Thyroid gland (tissue), 4 donors: ENCODE data around the gene NOC4L. TPM values are rescaled to one million over a fixed set of nuclear protein-coding genes. Genes with fewer than 3 reads are reported as not detected.

Experiments
- DNase-seq, 2 donors: peaks; one replicate each; pipeline ENCODE4 v3.0.0-alpha.2; 2019
- H3K27ac ChIP-seq, 3 donors: fragments of 200-600 bp; sonication (generic); 1 replicate in 2 of 3; 2 replicates in 1 of 3; pipeline ENCODE4 v1.5.1; 2016 to 2019; ENCODE audit warnings: mild to moderate bottlenecking in 1 of 3, moderate library complexity in 1 of 3
- H3K27me3 ChIP-seq: fragments of 200-600 bp; sonication (generic); one replicate; pipeline ENCODE4 v1.5.1; 2019
- H3K36me3 ChIP-seq, 2 donors: fragments of 200-600 bp; sonication (generic); one replicate each; pipeline ENCODE4 v1.5.1; 2016 to 2019
- H3K4me1 ChIP-seq, 2 donors: fragments of 200-600 bp; sonication (generic); one replicate each; pipeline ENCODE4 v1.5.1; 2017 to 2019
- H3K4me3 ChIP-seq, 3 donors: fragments of 200-600 bp; sonication (generic); replicated peaks in 1 of 3; 1 replicate in 2 of 3; 2 replicates in 1 of 3; pipeline ENCODE4 v1.5.1; 2016; ENCODE audit warnings: mild to moderate bottlenecking in 1 of 3
- H3K9me3 ChIP-seq: fragments of 200-600 bp; sonication (generic); one replicate; pipeline ENCODE4 v1.5.1; 2017
- POLR2A ChIP-seq, 2 donors: fragments of 450-650 bp; IDR thresholded peaks; one replicate each; pipeline ENCODE4 v1.6.1; 2017; ENCODE audit warnings: antibody characterized with exemption in 2 of 2, mild to moderate bottlenecking in 2 of 2, moderate library complexity in 1 of 2
- WGBS, 2 donors: methylation state at CpG; one replicate each; pipeline ENCODE4 v1.1.5; 2017; 5-methylcytosine and 5-hydroxymethylcytosine counted together
- intact Hi-C: fragments of 100-400 bp; cut with DNase I; formaldehyde crosslinking; loops from one replicate; pipeline ENCODE4 v1.15.1; 2023
- total RNA-seq, 4 donors: library from RNA; depleted of rRNA; stranded (reverse); fragments of >200 nt; gene quantifications; one replicate each; pipeline ENCODE4 v1.2.3, GENCODE V29; 2016
- TF ChIP-seq, protein P1 (sequence below), 6 experiments: fragments of 200-600 bp in 3 of 6; fragments of 450-650 bp in 3 of 6; sonication (generic) in 3 of 6; IDR thresholded peaks; one replicate each; pipeline ENCODE4 v1.5.1; 2016 to 2019; ENCODE audit warnings: antibody characterized with exemption in 6 of 6, mild to moderate bottlenecking in 2 of 6, inconsistent platforms in 1 of 6, moderate library complexity in 1 of 6

NOC4L gene
- total RNA-seq, 4 donors from 2014 or later: 9.3 to 22.4 (median 10.1) TPM

DNA sequence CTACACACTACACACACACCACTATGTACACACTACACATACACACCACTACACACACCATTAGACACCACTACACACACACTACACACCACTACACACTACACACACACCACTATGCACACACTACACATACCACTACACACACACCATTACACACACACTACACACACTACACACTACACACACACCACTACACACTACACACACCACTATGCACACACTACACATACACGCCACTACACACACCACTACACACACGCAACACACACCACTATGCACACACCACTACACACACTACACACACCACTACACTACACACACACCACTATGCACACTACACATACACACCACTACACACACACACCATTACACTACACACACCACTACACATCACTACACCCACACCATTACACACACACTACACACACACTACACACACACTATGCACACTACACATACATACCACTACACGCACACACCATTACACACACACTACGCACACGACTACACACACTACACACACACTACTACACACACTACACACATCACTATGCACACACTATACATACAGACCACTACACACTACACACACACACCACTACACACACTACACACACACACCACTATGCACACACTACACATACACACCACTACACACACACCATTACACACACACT, 13.6 kb downstream of the NOC4L start:
- Histone ChIP-seq H3K27me3 (no peaks in the 10 kb centered on the region), H3K27ac (no peak overlapping the region), H3K9me3 (no peaks in the 10 kb centered on the region), H3K36me3 (no peaks in the 10 kb centered on the region), H3K4me3 (no peak overlapping the region), H3K4me1 (peaks cover 5 to 15% of the 10 kb centered on the region in 2 donors)
- no peak for TF ChIP-seq POLR2A (IDR thresholded peaks at IDR 0.05)
- TF ChIP-seq, protein P1, sequence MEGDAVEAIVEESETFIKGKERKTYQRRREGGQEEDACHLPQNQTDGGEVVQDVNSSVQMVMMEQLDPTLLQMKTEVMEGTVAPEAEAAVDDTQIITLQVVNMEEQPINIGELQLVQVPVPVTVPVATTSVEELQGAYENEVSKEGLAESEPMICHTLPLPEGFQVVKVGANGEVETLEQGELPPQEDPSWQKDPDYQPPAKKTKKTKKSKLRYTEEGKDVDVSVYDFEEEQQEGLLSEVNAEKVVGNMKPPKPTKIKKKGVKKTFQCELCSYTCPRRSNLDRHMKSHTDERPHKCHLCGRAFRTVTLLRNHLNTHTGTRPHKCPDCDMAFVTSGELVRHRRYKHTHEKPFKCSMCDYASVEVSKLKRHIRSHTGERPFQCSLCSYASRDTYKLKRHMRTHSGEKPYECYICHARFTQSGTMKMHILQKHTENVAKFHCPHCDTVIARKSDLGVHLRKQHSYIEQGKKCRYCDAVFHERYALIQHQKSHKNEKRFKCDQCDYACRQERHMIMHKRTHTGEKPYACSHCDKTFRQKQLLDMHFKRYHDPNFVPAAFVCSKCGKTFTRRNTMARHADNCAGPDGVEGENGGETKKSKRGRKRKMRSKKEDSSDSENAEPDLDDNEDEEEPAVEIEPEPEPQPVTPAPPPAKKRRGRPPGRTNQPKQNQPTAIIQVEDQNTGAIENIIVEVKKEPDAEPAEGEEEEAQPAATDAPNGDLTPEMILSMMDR (IDR thresholded peaks at IDR 0.05): no peak
- no peak for DNase-seq
- intact Hi-C loops: loop anchor here (10.0 kb wide), 2 partner anchors 247 to 457 kb away; partner anchors contain the start of genes LRCOL1 and P2RX2
- WGBS, 2 donors: 92 to 95% methylated on average over 5 of the region's 5 CpGs

DNA sequence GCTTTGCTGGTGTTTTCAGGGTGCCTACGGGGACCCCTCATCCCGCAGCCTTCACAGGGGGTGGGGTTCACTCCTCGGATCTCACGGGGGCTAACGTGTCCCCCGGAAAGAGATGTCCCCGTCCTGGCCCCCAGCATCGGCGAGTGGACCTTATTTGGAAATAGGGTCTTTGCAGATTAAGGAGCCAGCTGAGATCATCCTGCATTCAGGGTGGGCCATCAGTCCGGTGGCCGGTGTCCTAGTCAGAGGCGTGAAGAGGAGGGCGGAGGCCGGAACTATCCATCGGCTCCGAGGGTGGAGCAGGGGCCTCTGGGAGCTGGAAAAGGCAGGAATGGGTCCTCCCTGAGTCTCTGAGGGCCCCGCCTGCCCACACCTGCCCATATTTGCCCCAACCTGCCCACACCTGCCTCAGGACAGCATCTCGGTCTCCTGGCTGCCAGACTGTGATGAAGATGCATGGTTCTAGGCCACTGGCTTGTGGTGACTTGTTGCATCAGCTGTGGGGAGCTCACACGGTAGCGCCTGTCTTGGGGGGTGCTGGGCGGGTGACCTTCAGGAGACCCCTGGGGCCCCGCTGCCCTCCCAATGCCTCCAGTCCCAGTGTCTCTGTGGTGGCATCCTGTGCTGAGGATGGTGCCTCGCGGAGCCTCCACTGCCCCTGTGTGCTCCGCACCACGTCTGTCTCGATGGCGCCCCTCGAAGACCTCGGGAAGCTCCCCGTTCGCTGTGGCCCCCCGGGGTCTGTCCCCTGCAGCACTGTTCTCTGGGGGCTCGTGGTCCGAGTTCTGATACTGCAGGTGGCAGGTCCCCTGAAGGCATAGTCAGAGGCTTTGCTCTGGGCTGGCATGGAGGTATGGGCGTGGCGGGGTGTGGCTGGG, 14.7 kb downstream of the NOC4L start:
- Histone ChIP-seq H3K36me3 (no peaks in the 10 kb centered on the region), H3K9me3 (no peaks in the 10 kb centered on the region), H3K4me3 (no peak overlapping the region), H3K27me3 (no peaks in the 10 kb centered on the region), H3K4me1 (peaks cover 10 to 17% of the 10 kb centered on the region in 2 donors), H3K27ac (no peak overlapping the region)
- TF ChIP-seq POLR2A (IDR thresholded peaks at IDR 0.05): no peak
- 89 to 92% methylated on average over 28 to 31 of the region's 37 CpGs for WGBS, 2 donors
- DNase-seq: no peak
- intact Hi-C loops: loop anchor here (10.0 kb wide), 2 partner anchors 246 to 456 kb away; partner anchors contain the start of genes LRCOL1 and P2RX2

DNA sequence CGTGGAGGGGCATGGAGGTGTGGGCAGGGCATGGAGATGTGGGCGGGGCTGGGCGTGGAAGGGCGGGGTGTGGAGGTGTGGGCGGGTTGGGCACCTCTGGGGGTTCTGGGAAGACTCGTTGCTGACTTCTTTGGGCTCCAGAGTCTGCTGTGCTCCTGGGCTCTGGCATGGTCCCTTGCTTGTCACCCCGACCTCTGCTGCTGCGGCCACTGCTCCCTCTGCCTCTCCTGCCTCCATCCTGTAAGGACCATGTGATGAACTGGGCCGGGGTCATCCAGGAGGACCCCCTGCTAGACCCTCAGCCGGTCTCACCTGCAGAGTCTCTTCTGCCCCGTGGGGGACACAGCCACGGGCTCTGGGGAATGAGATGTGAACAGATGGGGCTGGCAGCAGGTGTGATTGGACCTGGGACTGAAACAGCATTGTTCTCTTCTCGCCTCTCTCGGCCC, 15.3 kb downstream of the NOC4L start:
- no peak overlapping the region for H3K27ac ChIP-seq
- 78 to 87% methylated on average over 7 to 13 of the region's 14 CpGs for WGBS, 2 donors

DNA sequence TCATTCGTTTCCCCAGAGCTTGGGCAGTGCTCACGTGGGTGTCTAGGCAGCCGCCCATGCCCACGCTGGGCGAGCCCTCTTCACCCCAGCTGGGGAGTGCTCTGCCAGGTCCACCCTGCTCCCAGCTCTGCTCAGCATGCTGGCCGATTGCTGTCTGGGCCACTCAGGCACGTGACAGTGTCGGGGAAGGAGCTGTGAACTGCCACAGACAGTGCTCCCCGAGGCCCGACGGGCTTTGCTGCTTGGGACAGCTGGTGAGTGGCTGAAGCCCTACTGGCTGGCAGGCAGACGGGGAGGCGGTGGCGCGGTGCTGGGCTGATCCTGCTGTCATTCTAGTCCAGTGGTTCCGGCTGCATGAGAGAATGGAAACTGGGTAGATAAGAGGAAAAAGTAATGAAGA, 15.8 kb downstream of the NOC4L start:
- Histone ChIP-seq H3K27me3 (no peaks in the 10 kb centered on the region), H3K9me3 (no peaks in the 10 kb centered on the region), H3K36me3 (no peaks in the 10 kb centered on the region), H3K4me1 (peaks cover 10 to 13% of the 10 kb centered on the region in 2 donors), H3K27ac (no peak overlapping the region), H3K4me3 (no peak overlapping the region)
- TF ChIP-seq POLR2A (IDR thresholded peaks at IDR 0.05): no peak
- TF ChIP-seq, protein P1 (IDR thresholded peaks at IDR 0.05): no peak
- WGBS, 2 donors: 73 to 81% methylated on average over 15 to 16 of the region's 16 CpGs
- DNase-seq: no peak
- intact Hi-C loops: loop anchor here (10.0 kb wide), 1 partner anchor 95 kb away; no protein-coding TSS in a partner anchor

More for the DNA sequence above, 15.3 kb downstream of the NOC4L start:
- TF ChIP-seq POLR2A (IDR thresholded peaks at IDR 0.05): no peak
- TF ChIP-seq, protein P1 (IDR thresholded peaks at IDR 0.05): no peak
- Histone ChIP-seq H3K36me3 (no peaks in the 10 kb centered on the region), H3K4me3 (no peak overlapping the region), H3K27me3 (no peaks in the 10 kb centered on the region), H3K4me1 (peaks cover 10 to 13% of the 10 kb centered on the region in 2 donors), H3K9me3 (no peaks in the 10 kb centered on the region)
- intact Hi-C loops: loop anchor here (10.0 kb wide), 3 partner anchors 95 to 455 kb away; partner anchors contain the start of genes LRCOL1 and P2RX2
- DNase-seq: no peak

DNA sequence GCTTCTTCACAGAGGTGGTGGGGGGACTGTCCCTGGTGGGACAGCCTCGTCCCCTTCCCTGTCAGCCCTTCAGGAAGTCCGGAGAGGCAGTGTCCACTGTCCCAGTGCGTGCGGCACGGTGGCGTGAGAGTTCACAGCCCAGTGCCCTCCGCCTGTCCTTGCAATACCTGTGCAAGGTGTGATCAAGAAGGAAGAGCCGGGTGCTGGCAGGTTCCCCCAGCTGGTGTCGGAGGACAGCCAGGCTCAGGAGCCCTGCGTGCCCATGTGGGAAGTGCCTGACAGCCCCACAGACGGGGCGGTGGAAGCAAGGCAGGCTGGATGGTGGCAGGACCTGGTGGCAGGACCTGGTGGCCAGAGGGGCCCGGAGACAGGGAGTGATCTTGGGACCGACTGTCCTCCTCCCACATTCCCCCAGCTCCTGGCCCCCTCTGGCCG, 16.4 kb downstream of the NOC4L start:
- 84% methylated on average over 8 of the region's 15 CpGs; no CpG with 5 or more reads in 1 of the 2 donors for WGBS, 2 donors
- Histone ChIP-seq H3K27ac (no peak overlapping the region), H3K4me1 (peaks cover 10 to 13% of the 10 kb centered on the region in 2 donors), H3K4me3 (no peak overlapping the region), H3K27me3 (no peaks in the 10 kb centered on the region), H3K36me3 (no peaks in the 10 kb centered on the region), H3K9me3 (no peaks in the 10 kb centered on the region)
- DNase-seq: no peak
- TF ChIP-seq POLR2A (IDR thresholded peaks at IDR 0.05): no peak
- TF ChIP-seq, protein P1 (IDR thresholded peaks at IDR 0.05): no peak
- intact Hi-C loops: loop anchor here (10.0 kb wide), 1 partner anchor 94 kb away; no protein-coding TSS in a partner anchor
